H7 (cell line): Measurements from ENCODE around the gene ASRGL1. TPM values are rescaled to one million over a fixed set of nuclear protein-coding genes. Genes with fewer than 3 reads are reported as not detected.

Experiments
- DNase-seq: peaks from one replicate; pipeline ENCODE4 v3.0.0; 2012
- H3K27me3 ChIP-seq: 2 replicates; pipeline ENCODE4 v1.6.0; 2011; ENCODE audit warnings: mild to moderate bottlenecking, low read length; ENCODE audit not compliant: control insufficient read depth, insufficient read depth
- H3K36me3 ChIP-seq: replicated peaks from 2 replicates; pipeline ENCODE4 v1.5.1; 2011; ENCODE audit warnings: low read length; ENCODE audit not compliant: control insufficient read depth, insufficient read depth
- H3K4me3 ChIP-seq: 2 replicates; pipeline ENCODE4 v1.5.1; 2011; ENCODE audit warnings: low read depth, mild to moderate bottlenecking, control low read depth, low read length, moderate library complexity; ENCODE audit not compliant: insufficient read depth
- total RNA-seq: library from RNA; depleted of rRNA; stranded (reverse); fragments of >200 nt; shearing (Covaris generic); gene quantifications from 2 replicates; pipeline ENCODE4 v1.2.3, GENCODE V29; 2014

Gene ASRGL1
- total RNA-seq, 1 experiment from 2014 or later = 56.3 TPM

- H3K4me3 ChIP-seq = no peak overlapping the region
- no peak for DNase-seq
Observed at GRCh38 chr11:62404901-62405300, 67.7 kb downstream of the ASRGL1 start.

GRCh38 chr11:62406034-62406433 is 68.8 kb downstream of the ASRGL1 start:
- H3K36me3 ChIP-seq = no peaks in the 10 kb centered on the region

More at GRCh38 chr11:62404901-62405300, 67.7 kb downstream of the ASRGL1 start:
- Histone ChIP-seq H3K36me3 (no peaks in the 10 kb centered on the region), H3K27me3 (no peaks in the 10 kb centered on the region)

GRCh38 chr11:62409831-62410230 is 72.6 kb downstream of the ASRGL1 start:
- DNase-seq = no peak
- no peaks in the 10 kb centered on the region for H3K36me3 ChIP-seq
- no peak overlapping the region for H3K4me3 ChIP-seq

More at GRCh38 chr11:62406034-62406433, 68.8 kb downstream of the ASRGL1 start:
- DNase-seq = no peak
- Histone ChIP-seq H3K27me3 (no peaks in the 10 kb centered on the region), H3K4me3 (no peak overlapping the region)

GRCh38 chr11:62410972-62411371 is 73.7 kb downstream of the ASRGL1 start:
- H3K36me3 ChIP-seq = no peaks in the 10 kb centered on the region
- H3K4me3 ChIP-seq = no peak overlapping the region
- no peaks in the 10 kb centered on the region for H3K27me3 ChIP-seq
- DNase-seq = peak; percentile 28

More at GRCh38 chr11:62409831-62410230, 72.6 kb downstream of the ASRGL1 start:
- H3K27me3 ChIP-seq = no peaks in the 10 kb centered on the region

- Histone ChIP-seq H3K4me3 (no peak overlapping the region), H3K36me3 (no peaks in the 10 kb centered on the region), H3K27me3 (no peaks in the 10 kb centered on the region)
- DNase-seq = peak; percentile 26
Observed at GRCh38 chr11:62411524-62411923, 74.3 kb downstream of the ASRGL1 start.

- no peaks in the 10 kb centered on the region for H3K36me3 ChIP-seq
- no peak overlapping the region for H3K4me3 ChIP-seq
- DNase-seq = peak; percentile 43
- no peaks in the 10 kb centered on the region for H3K27me3 ChIP-seq
Observed at GRCh38 chr11:62413060-62413696, 75.9 kb downstream of the ASRGL1 start.

GRCh38 chr11:62416596-62416995 is 79.3 kb downstream of the ASRGL1 start:
- no peak overlapping the region for H3K4me3 ChIP-seq
- H3K36me3 ChIP-seq = no peaks in the 10 kb centered on the region
- H3K27me3 ChIP-seq = no peaks in the 10 kb centered on the region
- no peak for DNase-seq

DNA sequence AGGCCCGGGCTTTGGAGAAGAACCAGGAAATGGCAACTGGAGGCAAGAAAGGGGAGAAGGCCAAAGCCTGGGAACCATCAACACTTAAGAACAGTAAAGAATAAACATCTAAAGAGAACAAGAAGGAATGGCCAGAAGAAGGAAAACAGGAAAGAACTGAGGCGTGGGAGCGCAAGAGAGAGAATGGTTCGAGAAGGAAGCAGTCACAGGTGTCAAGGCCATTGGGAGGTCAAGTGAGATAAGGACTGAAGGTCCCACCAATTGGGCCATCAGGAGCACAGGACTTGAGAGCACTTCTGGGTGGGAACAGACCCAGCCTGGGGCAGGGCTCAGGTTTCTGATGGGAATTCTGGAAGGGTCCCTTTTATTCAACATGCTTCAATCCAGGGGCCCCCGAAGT is 80.9 kb downstream of the ASRGL1 start:
- no peaks in the 10 kb centered on the region; the same call in 1 of the 2 replicates for H3K27me3 ChIP-seq
- H3K4me3 ChIP-seq = no peak overlapping the region
- DNase-seq = no peak
- no peaks in the 10 kb centered on the region for H3K36me3 ChIP-seq

- H3K4me3 ChIP-seq = no peak within 1 kb of the TSS
- H3K36me3 ChIP-seq = no peaks in the 10 kb centered on the region
- H3K27me3 ChIP-seq = peaks cover 3% of the 10 kb centered on the region
- DNase-seq = no peak
Observed at GRCh38 chr11:62418733-62419132, 81.5 kb downstream of the ASRGL1 start, which contains the start of gene SCGB1A1. Gene SCGB1A1 (plus strand): TSS chr11:62419033. CDS start chr11:62419096, 63 bp downstream.

- Histone ChIP-seq H3K27me3 (peaks cover 3% of the 10 kb centered on the region), H3K36me3 (no peaks in the 10 kb centered on the region), H3K4me3 (no peak overlapping the region)
- DNase-seq = no peak
Observed at GRCh38 chr11:62419314-62419929, 82.2 kb downstream of the ASRGL1 start.

DNA sequence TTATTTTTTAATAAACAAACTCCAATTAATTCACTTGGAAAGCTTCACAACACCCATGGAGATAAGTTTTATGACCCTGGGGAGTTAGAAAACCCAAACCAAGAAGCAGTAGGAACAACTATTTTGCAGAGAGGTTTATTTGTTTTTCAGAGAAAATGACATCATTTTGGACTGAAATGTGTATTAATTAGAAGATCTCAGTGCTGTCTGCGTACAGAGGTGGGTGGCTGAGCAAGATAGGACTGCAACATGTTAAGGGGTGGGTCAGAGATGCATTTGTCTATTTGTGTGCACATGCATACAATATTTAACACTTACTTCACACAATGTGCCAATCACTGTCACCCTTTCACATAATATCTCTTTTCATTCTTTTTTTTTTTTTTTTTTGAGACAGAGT is 82.7 kb downstream of the ASRGL1 start:
- Histone ChIP-seq H3K4me3 (no peak overlapping the region), H3K27me3 (peaks cover 3% of the 10 kb centered on the region), H3K36me3 (no peaks in the 10 kb centered on the region)
- no peak for DNase-seq

GRCh38 chr11:62420882-62421281 is 83.6 kb downstream of the ASRGL1 start:
- no peak for DNase-seq
- Histone ChIP-seq H3K4me3 (no peak overlapping the region), H3K27me3 (peaks cover 3% of the 10 kb centered on the region), H3K36me3 (no peaks in the 10 kb centered on the region)

DNA sequence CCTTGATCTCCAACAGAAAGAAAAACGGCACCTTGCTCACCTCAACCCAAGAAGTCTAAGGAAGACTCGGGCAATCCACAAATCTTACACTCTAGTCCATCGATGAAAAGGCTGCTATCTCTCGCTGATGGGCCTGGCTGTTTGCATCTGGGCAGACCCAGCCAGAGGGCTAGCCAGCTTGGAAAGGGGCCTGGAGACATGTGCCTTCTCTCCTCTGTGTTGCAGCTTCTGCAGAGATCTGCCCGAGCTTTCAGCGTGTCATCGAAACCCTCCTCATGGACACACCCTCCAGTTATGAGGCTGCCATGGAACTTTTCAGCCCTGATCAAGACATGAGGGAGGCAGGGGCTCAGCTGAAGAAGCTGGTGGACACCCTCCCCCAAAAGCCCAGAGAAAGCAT is 84.7 kb downstream of the ASRGL1 start:
- H3K4me3 ChIP-seq = no peak overlapping the region
- DNase-seq = no peak
- no peaks in the 10 kb centered on the region for H3K36me3 ChIP-seq
- peaks cover 3% of the 10 kb centered on the region for H3K27me3 ChIP-seq

DNA sequence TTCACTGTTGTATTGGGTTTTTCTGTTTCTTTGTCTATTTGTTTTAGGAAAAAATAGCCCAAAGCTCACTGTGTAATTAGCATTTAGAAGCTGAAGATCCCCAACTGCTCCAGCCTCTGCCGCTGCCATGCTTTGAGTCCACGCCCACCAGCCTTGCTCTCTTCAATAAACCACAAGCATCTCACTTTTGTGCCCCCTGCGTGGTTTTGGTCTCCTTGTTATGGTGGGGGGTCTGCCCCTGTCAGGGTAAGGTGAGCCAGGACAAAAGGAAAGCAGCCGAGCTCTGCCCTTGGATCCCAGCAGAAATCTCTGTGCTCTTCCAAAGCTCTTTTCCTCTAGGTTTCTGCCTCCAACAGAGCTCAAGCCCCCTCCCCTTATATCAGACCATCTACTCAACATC is 85.8 kb downstream of the ASRGL1 start:
- Histone ChIP-seq H3K4me3 (no peak overlapping the region), H3K27me3 (peaks cover 3% of the 10 kb centered on the region), H3K36me3 (no peaks in the 10 kb centered on the region)
- DNase-seq = no peak

- H3K4me3 ChIP-seq = no peak overlapping the region
- no peak for DNase-seq
- H3K27me3 ChIP-seq = peaks cover 3% of the 10 kb centered on the region
Observed at GRCh38 chr11:62427630-62428233, 90.5 kb downstream of the ASRGL1 start.

More at GRCh38 chr11:62427630-62428233, 90.5 kb downstream of the ASRGL1 start:
- no peaks in the 10 kb centered on the region for H3K36me3 ChIP-seq
